Osteoblast (primary cell): Measurements from ENCODE around the gene CCR6. TPM values are rescaled to one million over a fixed set of nuclear protein-coding genes. Genes with fewer than 3 reads are reported as not detected.

Experiments used
- DNase-seq: peaks from one replicate; pipeline ENCODE4 v3.0.0; 2011; ENCODE audit warnings: low spot score, mixed read lengths; ENCODE audit not compliant: insufficient read length; ENCODE audit errors: missing footprints
- H2AFZ ChIP-seq: 2 replicates; pipeline ENCODE4 v1.6.0; 2011; ENCODE audit warnings: mild to moderate bottlenecking, low read length
- H3K27ac ChIP-seq: 2 replicates; pipeline ENCODE4 v1.5.1; 2011; ENCODE audit warnings: mild to moderate bottlenecking, low read depth, low read length, moderate library complexity
- H3K27me3 ChIP-seq: 2 replicates; pipeline ENCODE4 v1.6.0; 2012; ENCODE audit warnings: mild to moderate bottlenecking, control low read depth, inconsistent platforms, low read length, moderate library complexity; ENCODE audit not compliant: insufficient read depth
- H3K36me3 ChIP-seq: 2 replicates; pipeline ENCODE4 v1.5.1; 2011; ENCODE audit warnings: mild to moderate bottlenecking, low read length, control low read depth, moderate library complexity; ENCODE audit not compliant: insufficient read depth
- H3K4me1 ChIP-seq: 2 replicates; pipeline ENCODE4 v1.5.1; 2011; ENCODE audit warnings: mild to moderate bottlenecking, low read length, control low read depth, moderate library complexity; ENCODE audit not compliant: insufficient read depth
- H3K4me2 ChIP-seq: 2 replicates; pipeline ENCODE4 v1.6.0; 2011; ENCODE audit warnings: mild to moderate bottlenecking, low read length; ENCODE audit not compliant: insufficient read depth
- H3K4me3 ChIP-seq: fragments of 200-600 bp; sonication (generic); 3 replicates; pipeline ENCODE4 v1.5.1; 2012; ENCODE audit warnings: mild to moderate bottlenecking, low read length, inconsistent platforms; ENCODE audit not compliant: insufficient read depth
- H3K79me2 ChIP-seq: 2 replicates; pipeline ENCODE4 v1.6.0; 2012; ENCODE audit warnings: mild to moderate bottlenecking, low read length, control low read depth, inconsistent platforms; ENCODE audit not compliant: insufficient read depth
- H3K9me3 ChIP-seq: 2 replicates; pipeline ENCODE4 v1.5.1; 2011; ENCODE audit warnings: low read depth, low read length, control low read depth
- H4K20me1 ChIP-seq: 2 replicates; pipeline ENCODE4 v1.6.0; 2012; ENCODE audit warnings: mild to moderate bottlenecking, low read length, control low read depth; ENCODE audit not compliant: insufficient read depth
- total RNA-seq: library from RNA; depleted of rRNA; stranded (reverse); fragments of >200 nt; gene quantifications from 2 replicates; pipeline ENCODE4 v1.2.3, GENCODE V29; 2012
- TF ChIP-seq, protein P1 (sequence below): IDR thresholded peaks from 2 replicates; pipeline ENCODE4 v1.5.1; 2011; ENCODE audit warnings: mild to moderate bottlenecking, low read depth, low read length, moderate library complexity; ENCODE audit errors: extremely low read depth

The CCR6 gene
- total RNA-seq, 1 donor = not detected

DNA sequence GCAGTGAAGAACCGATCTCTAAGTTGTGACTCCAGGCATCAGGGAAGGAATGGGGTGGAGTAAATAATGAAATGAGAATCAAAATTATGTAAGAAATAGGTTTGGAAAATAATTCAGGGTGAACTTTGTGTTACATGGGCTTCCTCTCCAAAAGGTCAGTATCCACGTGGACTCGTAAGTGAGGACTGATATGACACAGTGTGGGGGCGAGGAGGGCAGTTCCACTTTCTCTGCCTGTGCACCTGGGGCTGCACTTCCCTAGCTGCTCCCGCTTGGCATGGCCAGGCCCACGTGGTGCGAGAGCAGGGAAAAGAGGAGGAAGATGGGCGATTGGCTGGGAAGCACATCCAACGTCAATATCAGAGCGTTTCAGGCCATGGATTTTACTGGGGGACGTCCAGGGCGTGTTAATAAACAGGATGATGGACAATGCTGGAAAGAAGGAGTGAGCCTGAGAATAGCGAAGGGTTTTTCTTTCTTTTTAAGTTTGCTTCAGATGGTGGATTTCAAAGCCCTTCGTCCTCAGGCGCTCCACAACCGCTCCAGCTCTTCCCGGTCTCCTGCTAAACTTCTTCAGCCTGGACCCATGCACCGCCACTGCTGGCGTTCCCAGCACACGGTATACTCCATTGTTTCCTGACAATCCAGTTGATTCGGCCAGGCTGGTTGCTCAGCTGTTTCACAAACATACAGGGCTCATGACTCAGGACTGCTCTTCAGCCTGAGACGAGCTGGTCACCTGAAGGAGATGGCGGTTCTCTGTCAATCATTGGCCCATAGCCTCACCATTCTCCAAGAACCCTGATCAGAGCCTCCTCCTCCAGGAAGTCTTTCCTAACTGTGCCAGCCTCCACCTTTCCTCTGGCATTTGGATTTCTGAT lies 11.8 kb downstream of the CCR6 start:
- TF ChIP-seq, protein P1, sequence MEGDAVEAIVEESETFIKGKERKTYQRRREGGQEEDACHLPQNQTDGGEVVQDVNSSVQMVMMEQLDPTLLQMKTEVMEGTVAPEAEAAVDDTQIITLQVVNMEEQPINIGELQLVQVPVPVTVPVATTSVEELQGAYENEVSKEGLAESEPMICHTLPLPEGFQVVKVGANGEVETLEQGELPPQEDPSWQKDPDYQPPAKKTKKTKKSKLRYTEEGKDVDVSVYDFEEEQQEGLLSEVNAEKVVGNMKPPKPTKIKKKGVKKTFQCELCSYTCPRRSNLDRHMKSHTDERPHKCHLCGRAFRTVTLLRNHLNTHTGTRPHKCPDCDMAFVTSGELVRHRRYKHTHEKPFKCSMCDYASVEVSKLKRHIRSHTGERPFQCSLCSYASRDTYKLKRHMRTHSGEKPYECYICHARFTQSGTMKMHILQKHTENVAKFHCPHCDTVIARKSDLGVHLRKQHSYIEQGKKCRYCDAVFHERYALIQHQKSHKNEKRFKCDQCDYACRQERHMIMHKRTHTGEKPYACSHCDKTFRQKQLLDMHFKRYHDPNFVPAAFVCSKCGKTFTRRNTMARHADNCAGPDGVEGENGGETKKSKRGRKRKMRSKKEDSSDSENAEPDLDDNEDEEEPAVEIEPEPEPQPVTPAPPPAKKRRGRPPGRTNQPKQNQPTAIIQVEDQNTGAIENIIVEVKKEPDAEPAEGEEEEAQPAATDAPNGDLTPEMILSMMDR = no peak
- no peaks in the 10 kb centered on the region for H3K36me3 ChIP-seq

DNA sequence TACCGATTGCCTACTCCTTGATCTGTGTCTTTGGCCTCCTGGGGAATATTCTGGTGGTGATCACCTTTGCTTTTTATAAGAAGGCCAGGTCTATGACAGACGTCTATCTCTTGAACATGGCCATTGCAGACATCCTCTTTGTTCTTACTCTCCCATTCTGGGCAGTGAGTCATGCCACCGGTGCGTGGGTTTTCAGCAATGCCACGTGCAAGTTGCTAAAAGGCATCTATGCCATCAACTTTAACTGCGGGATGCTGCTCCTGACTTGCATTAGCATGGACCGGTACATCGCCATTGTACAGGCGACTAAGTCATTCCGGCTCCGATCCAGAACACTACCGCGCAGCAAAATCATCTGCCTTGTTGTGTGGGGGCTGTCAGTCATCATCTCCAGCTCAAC lies 13.5 kb downstream of the CCR6 start:
- TF ChIP-seq, protein P1 = no peak
- H3K27me3 ChIP-seq = no peaks in the 10 kb centered on the region
- no peak for DNase-seq

More for the DNA sequence above, 11.8 kb downstream of the CCR6 start:
- no peaks in the 10 kb centered on the region for H3K9me3 ChIP-seq
- H2AFZ ChIP-seq = no peak overlapping the region
- no peak overlapping the region for H3K4me3 ChIP-seq
- no peaks in the 10 kb centered on the region for H3K27me3 ChIP-seq
- H3K4me1 ChIP-seq = no peaks in the 10 kb centered on the region
- H4K20me1 ChIP-seq = no peaks in the 10 kb centered on the region
- H3K79me2 ChIP-seq = no peaks in the 10 kb centered on the region
- H3K4me2 ChIP-seq = no peak overlapping the region
- DNase-seq = no peak
- H3K27ac ChIP-seq = no peak overlapping the region

DNA sequence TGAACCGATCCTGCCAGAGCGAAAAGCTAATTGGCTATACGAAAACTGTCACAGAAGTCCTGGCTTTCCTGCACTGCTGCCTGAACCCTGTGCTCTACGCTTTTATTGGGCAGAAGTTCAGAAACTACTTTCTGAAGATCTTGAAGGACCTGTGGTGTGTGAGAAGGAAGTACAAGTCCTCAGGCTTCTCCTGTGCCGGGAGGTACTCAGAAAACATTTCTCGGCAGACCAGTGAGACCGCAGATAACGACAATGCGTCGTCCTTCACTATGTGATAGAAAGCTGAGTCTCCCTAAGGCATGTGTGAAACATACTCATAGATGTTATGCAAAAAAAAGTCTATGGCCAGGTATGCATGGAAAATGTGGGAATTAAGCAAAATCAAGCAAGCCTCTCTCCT lies 14.2 kb downstream of the CCR6 start:
- no peaks in the 10 kb centered on the region for H3K79me2 ChIP-seq
- H2AFZ ChIP-seq = no peak overlapping the region
- no peaks in the 10 kb centered on the region for H3K36me3 ChIP-seq
- TF ChIP-seq, protein P1 = no peak
- H3K4me1 ChIP-seq = no peaks in the 10 kb centered on the region
- no peaks in the 10 kb centered on the region for H4K20me1 ChIP-seq
- H3K9me3 ChIP-seq = no peaks in the 10 kb centered on the region
- DNase-seq = no peak
- H3K27ac ChIP-seq = no peak overlapping the region
- no peaks in the 10 kb centered on the region for H3K27me3 ChIP-seq
- H3K4me3 ChIP-seq = no peak overlapping the region
- H3K4me2 ChIP-seq = no peak overlapping the region

More for the DNA sequence above, 13.5 kb downstream of the CCR6 start:
- no peaks in the 10 kb centered on the region for H3K9me3 ChIP-seq
- H3K79me2 ChIP-seq = no peaks in the 10 kb centered on the region
- H2AFZ ChIP-seq = no peak overlapping the region
- H3K4me2 ChIP-seq = no peak overlapping the region
- no peak overlapping the region for H3K4me3 ChIP-seq
- H3K36me3 ChIP-seq = no peaks in the 10 kb centered on the region
- H3K4me1 ChIP-seq = no peaks in the 10 kb centered on the region
- H4K20me1 ChIP-seq = no peaks in the 10 kb centered on the region
- H3K27ac ChIP-seq = no peak overlapping the region

DNA sequence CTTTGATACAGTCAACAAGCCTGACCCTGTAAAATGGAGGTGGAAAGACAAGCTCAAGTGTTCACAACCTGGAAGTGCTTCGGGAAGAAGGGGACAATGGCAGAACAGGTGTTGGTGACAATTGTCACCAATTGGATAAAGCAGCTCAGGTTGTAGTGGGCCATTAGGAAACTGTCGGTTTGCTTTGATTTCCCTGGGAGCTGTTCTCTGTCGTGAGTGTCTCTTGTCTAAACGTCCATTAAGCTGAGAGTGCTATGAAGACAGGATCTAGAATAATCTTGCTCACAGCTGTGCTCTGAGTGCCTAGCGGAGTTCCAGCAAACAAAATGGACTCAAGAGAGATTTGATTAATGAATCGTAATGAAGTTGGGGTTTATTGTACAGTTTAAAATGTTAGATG lies 15.0 kb downstream of the CCR6 start:
- DNase-seq = no peak
- Histone ChIP-seq H3K4me1 (no peaks in the 10 kb centered on the region), H3K9me3 (no peaks in the 10 kb centered on the region), H2AFZ (no peak overlapping the region), H3K27me3 (no peaks in the 10 kb centered on the region), H3K4me2 (no peak overlapping the region), H3K79me2 (no peaks in the 10 kb centered on the region), H3K4me3 (no peak overlapping the region), H3K36me3 (no peaks in the 10 kb centered on the region), H4K20me1 (no peaks in the 10 kb centered on the region), H3K27ac (no peak overlapping the region)
- TF ChIP-seq, protein P1 = no peak
